HepG2 (cell line): ENCODE results near the gene STX2. TPM values are rescaled to one million over a fixed set of nuclear protein-coding genes. Genes with fewer than 3 reads are reported as not detected.

Experiments
- AKAP8 ChIP-seq: sonication (generic); formaldehyde crosslinking; IDR thresholded peaks from 2 replicates; pipeline ENCODE4 v1.5.1; 2020; ENCODE audit warnings: mild to moderate bottlenecking, missing genetic modification reagents
- CBX1 ChIP-seq: IDR thresholded peaks from one replicate; pipeline ENCODE4 v1.6.1; 2016; ENCODE audit warnings: antibody characterized with exemption, low read depth
- CREB1 ChIP-seq, 2 experiments: fragments of 450-650 bp in 1 of 2; IDR thresholded peaks; 2 replicates each; pipeline ENCODE4 v1.6.1; 2016 to 2017; ENCODE audit warnings: control low read depth in 1 of 2, mild to moderate bottlenecking in 1 of 2, missing compliant biosample characterization in 1 of 2, missing genetic modification characterization in 1 of 2
- NFRKB ChIP-seq: fragments of 450-650 bp; IDR thresholded peaks from 2 replicates; pipeline ENCODE4 v1.6.1; 2017
- SETDB1 ChIP-seq: sonication (generic); formaldehyde crosslinking; IDR thresholded peaks from 2 replicates; pipeline ENCODE4 v1.5.1; 2020; ENCODE audit warnings: missing genetic modification reagents, mild to moderate bottlenecking, borderline replicate concordance
- TAF15 ChIP-seq: fragments of 200-400 bp; formaldehyde crosslinking; IDR thresholded peaks from one replicate; pipeline ENCODE4 v1.6.1; 2018; ENCODE audit warnings: mild to moderate bottlenecking, low read depth, low read length; ENCODE audit not compliant: poor library complexity, severe bottlenecking
- WIZ ChIP-seq: sonication (generic); formaldehyde crosslinking; IDR thresholded peaks from 2 replicates; pipeline ENCODE4 v1.5.1; 2020; ENCODE audit warnings: mild to moderate bottlenecking, missing genetic modification reagents
- ZFP1 ChIP-seq: IDR thresholded peaks from 2 replicates; pipeline ENCODE4 v1.6.1; 2016
- ZNF557 ChIP-seq: sonication (generic); formaldehyde crosslinking; IDR thresholded peaks from 2 replicates; pipeline ENCODE4 v1.4.0; 2020; ENCODE audit warnings: missing genetic modification reagents
- ZSCAN29 ChIP-seq: sonication (generic); formaldehyde crosslinking; conservative IDR thresholded peaks from 2 replicates; pipeline ENCODE4 v1.4.0; 2020; ENCODE audit warnings: mild to moderate bottlenecking, missing genetic modification reagents
- polyA plus RNA-seq, 8 experiments: library from polyadenylated mRNA; depleted of rRNA in 3 of 8; stranded (reverse) in 7 of 8; unstranded in 1 of 8; fragments of >200 nt; fragmentation: Illumina TruSeq in 4 of 8; extraction: Trizol in 4 of 8; gene quantifications; 2 replicates each; pipeline versions ENCODE4 v1.2.1 to v1.2.3, GENCODE V29; 2011 to 2016; ENCODE audit warnings: low read depth in 4 of 8, missing spikeins in 1 of 8, mixed read lengths in 1 of 8; ENCODE audit not compliant: insufficient read depth in 1 of 8
- total RNA-seq, 5 experiments: library from RNA; depleted of rRNA; stranded (reverse); fragments of >200 nt; fragmentation: Illumina TruSeq; extraction: Trizol; gene quantifications; 2 replicates each; pipeline ENCODE4 v1.2.3, GENCODE V29; 2016; ENCODE audit warnings: low read depth in 1 of 5
- TF ChIP-seq, protein P1 (sequence below): sonication (generic); formaldehyde crosslinking; IDR thresholded peaks from 2 replicates; pipeline ENCODE4 v1.8.0; 2022; ENCODE audit warnings: missing genetic modification reagents, mild to moderate bottlenecking, moderate library complexity, borderline replicate concordance
- TF ChIP-seq, protein P2 (sequence below): IDR thresholded peaks from 2 replicates; pipeline ENCODE4 v1.6.1; 2016; ENCODE audit warnings: low read depth
- TF ChIP-seq, protein P3 (sequence below): IDR thresholded peaks from 2 replicates; pipeline ENCODE4 v1.6.1; 2016; ENCODE audit warnings: low read depth, borderline replicate concordance
- TF ChIP-seq, protein P4 (sequence below): sonication (generic); formaldehyde crosslinking; IDR thresholded peaks from 2 replicates; pipeline ENCODE4 v1.9.0; 2021; ENCODE audit warnings: missing genetic modification reagents, borderline replicate concordance
- TF ChIP-seq, protein P5 (sequence below): sonication (generic); formaldehyde crosslinking; IDR thresholded peaks from 2 replicates; pipeline ENCODE4 v1.4.0; 2020; ENCODE audit warnings: mild to moderate bottlenecking, missing genetic modification reagents
- TF ChIP-seq, protein P6 (sequence below): sonication (generic); IDR thresholded peaks from 2 replicates; pipeline ENCODE4 v1.6.1; 2016; ENCODE audit warnings: low read depth, borderline replicate concordance

The STX2 gene
- total and polyA plus RNA-seq, 2 of the 13 experiments (the other 11 are each of a cell fraction or from before 2014, with no cell fraction given): 13.4 to 25.1 TPM

DNA sequence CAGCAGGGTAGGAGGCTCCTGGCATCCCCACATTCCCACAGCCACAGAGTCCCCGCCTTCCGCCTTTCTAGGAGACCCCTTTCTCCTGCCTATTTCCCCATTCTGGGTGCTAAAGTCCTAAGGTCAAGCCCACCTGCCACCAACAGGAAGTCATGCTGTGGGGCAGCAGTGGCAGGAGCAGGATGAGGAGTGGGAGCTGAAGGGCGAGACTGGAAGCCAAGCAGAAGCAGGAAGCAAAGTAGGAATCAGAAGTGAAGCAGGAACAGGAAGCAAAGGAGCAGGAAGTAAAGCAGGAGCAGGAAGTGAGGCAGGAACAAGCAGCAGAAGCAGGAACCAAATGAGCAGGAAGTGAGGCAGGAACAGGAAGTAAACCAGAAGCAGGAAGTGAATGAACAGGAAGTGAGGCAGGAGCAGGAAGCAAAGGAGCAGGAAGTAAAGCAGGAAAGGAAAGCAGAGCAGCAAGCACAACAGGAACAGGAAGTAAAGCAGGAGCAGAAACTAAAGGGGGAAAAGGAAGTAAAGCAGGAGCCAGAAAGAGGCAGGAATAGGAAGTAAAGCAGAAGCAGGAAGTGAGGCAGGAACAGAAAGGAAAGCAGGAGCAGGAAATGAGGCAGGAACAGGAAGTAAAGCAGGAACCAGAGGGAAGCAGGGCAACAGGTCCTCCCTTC is 84.7 kb downstream of the STX2 start (continued):
- TF ChIP-seq, protein P1, sequence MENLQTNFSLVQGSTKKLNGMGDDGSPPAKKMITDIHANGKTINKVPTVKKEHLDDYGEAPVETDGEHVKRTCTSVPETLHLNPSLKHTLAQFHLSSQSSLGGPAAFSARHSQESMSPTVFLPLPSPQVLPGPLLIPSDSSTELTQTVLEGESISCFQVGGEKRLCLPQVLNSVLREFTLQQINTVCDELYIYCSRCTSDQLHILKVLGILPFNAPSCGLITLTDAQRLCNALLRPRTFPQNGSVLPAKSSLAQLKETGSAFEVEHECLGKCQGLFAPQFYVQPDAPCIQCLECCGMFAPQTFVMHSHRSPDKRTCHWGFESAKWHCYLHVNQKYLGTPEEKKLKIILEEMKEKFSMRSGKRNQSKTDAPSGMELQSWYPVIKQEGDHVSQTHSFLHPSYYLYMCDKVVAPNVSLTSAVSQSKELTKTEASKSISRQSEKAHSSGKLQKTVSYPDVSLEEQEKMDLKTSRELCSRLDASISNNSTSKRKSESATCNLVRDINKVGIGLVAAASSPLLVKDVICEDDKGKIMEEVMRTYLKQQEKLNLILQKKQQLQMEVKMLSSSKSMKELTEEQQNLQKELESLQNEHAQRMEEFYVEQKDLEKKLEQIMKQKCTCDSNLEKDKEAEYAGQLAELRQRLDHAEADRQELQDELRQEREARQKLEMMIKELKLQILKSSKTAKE (CRISPR knock-in tag): no peak
- TF ChIP-seq WIZ (CRISPR knock-in tag) (peak; percentile 81), ZSCAN29 (CRISPR knock-in tag) (no peak), ZFP1 (CRISPR knock-in tag) (no peak), AKAP8 (no peak), CREB1 (IDR thresholded peaks at IDR 0.05) (peak; percentile 13; the same call in 1 of the 2 replicates), CREB1 (CRISPR knock-in tag; IDR thresholded peaks at IDR 0.05) (peak; percentile 58; the same call in 1 of the 2 replicates), CBX1 (peak; percentile 74), SETDB1 (CRISPR knock-in tag) (peak; percentile 98), ZNF557 (CRISPR knock-in tag) (no peak), TAF15 (no peak), NFRKB (no peak)
- TF ChIP-seq, protein P2, sequence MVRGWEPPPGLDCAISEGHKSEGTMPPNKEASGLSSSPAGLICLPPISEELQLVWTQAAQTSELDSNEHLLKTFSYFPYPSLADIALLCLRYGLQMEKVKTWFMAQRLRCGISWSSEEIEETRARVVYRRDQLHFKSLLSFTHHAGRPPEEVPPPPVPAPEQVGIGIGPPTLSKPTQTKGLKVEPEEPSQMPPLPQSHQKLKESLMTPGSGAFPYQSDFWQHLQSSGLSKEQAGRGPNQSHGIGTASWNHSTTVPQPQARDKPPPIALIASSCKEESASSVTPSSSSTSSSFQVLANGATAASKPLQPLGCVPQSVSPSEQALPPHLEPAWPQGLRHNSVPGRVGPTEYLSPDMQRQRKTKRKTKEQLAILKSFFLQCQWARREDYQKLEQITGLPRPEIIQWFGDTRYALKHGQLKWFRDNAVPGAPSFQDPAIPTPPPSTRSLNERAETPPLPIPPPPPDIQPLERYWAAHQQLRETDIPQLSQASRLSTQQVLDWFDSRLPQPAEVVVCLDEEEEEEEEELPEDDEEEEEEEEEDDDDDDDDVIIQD: no peak
- TF ChIP-seq, protein P3, sequence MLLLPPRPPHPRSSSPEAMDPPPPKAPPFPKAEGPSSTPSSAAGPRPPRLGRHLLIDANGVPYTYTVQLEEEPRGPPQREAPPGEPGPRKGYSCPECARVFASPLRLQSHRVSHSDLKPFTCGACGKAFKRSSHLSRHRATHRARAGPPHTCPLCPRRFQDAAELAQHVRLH (CRISPR knock-in tag): no peak
- TF ChIP-seq, protein P4, sequence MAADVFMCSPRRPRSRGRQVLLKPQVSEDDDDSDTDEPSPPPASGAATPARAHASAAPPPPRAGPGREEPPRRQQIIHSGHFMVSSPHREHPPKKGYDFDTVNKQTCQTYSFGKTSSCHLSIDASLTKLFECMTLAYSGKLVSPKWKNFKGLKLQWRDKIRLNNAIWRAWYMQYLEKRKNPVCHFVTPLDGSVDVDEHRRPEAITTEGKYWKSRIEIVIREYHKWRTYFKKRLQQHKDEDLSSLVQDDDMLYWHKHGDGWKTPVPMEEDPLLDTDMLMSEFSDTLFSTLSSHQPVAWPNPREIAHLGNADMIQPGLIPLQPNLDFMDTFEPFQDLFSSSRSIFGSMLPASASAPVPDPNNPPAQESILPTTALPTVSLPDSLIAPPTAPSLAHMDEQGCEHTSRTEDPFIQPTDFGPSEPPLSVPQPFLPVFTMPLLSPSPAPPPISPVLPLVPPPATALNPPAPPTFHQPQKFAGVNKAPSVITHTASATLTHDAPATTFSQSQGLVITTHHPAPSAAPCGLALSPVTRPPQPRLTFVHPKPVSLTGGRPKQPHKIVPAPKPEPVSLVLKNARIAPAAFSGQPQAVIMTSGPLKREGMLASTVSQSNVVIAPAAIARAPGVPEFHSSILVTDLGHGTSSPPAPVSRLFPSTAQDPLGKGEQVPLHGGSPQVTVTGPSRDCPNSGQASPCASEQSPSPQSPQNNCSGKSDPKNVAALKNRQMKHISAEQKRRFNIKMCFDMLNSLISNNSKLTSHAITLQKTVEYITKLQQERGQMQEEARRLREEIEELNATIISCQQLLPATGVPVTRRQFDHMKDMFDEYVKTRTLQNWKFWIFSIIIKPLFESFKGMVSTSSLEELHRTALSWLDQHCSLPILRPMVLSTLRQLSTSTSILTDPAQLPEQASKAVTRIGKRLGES (CRISPR knock-in tag): no peak
- TF ChIP-seq, protein P5, sequence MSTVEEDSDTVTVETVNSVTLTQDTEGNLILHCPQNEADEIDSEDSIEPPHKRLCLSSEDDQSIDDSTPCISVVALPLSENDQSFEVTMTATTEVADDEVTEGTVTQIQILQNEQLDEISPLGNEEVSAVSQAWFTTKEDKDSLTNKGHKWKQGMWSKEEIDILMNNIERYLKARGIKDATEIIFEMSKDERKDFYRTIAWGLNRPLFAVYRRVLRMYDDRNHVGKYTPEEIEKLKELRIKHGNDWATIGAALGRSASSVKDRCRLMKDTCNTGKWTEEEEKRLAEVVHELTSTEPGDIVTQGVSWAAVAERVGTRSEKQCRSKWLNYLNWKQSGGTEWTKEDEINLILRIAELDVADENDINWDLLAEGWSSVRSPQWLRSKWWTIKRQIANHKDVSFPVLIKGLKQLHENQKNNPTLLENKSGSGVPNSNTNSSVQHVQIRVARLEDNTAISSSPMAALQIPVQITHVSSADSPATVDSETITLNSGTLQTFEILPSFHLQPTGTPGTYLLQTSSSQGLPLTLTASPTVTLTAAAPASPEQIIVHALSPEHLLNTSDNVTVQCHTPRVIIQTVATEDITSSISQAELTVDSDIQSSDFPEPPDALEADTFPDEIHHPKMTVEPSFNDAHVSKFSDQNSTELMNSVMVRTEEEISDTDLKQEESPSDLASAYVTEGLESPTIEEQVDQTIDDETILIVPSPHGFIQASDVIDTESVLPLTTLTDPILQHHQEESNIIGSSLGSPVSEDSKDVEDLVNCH (CRISPR knock-in tag): no peak
- TF ChIP-seq, protein P6, sequence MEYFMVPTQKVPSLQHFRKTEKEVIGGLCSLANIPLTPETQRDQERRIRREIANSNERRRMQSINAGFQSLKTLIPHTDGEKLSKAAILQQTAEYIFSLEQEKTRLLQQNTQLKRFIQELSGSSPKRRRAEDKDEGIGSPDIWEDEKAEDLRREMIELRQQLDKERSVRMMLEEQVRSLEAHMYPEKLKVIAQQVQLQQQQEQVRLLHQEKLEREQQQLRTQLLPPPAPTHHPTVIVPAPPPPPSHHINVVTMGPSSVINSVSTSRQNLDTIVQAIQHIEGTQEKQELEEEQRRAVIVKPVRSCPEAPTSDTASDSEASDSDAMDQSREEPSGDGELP: no peak
